H1 (cell line): Measurements from ENCODE around the gene TNFSF11. TPM values are rescaled to one million over a fixed set of nuclear protein-coding genes. Genes with fewer than 3 reads are reported as not detected.

ENCODE experiments used
- CTCF ChIA-PET: fragments of 300-600 bp; sonication (Branson Sonifier 250); formaldehyde crosslinking; loops from one replicate; lab custom pipeline; 2021; ENCODE audit not compliant: partially characterized antibody; lab: Charles Lee
- POLR2A ChIA-PET: fragments of 300-600 bp; sonication (Branson Sonifier 250); formaldehyde crosslinking; loops from one replicate; lab custom pipeline; 2021; ENCODE audit warnings: inconsistent platforms; ENCODE audit not compliant: partially characterized antibody; lab: Charles Lee
- DNase-seq, 2 experiments: peaks; one replicate each; pipeline versions ENCODE4 v3.0.0 to v3.0.0-alpha.2; 2010 to 2022; ENCODE audit warnings: low spot score in 2 of 2, low read depth in 1 of 2, mixed read lengths in 1 of 2
- FAIRE-seq: peaks from 2 replicates; lab custom pipeline; 2011; peaks lifted over from hg19 to GRCh38; lab: Jason Lieb, UNC
- H2AFZ ChIP-seq: 2 replicates; pipeline ENCODE4 v1.8.1; 2012; ENCODE audit warnings: low read length, inconsistent platforms
- H2AK5ac ChIP-seq: 2 replicates; pipeline ENCODE4 v1.6.1; 2013; ENCODE audit warnings: low read depth, low read length
- H2BK120ac ChIP-seq: replicated peaks from 2 replicates; pipeline ENCODE3; 2013; ENCODE audit warnings: low read depth, low read length, inconsistent platforms
- H2BK12ac ChIP-seq: 2 replicates; pipeline ENCODE4 v1.6.1; 2013; ENCODE audit warnings: low read depth, low read length
- H2BK15ac ChIP-seq: 2 replicates; pipeline ENCODE4 v1.6.1; 2013; ENCODE audit warnings: low read length
- H2BK20ac ChIP-seq: 2 replicates; pipeline ENCODE4 v1.6.1; 2013; ENCODE audit warnings: low read length
- H2BK5ac ChIP-seq: 2 replicates; pipeline ENCODE4 v1.6.1; 2013; ENCODE audit warnings: low read depth, low read length
- H3K14ac ChIP-seq: 2 replicates; pipeline ENCODE4 v1.6.1; 2013; ENCODE audit warnings: inconsistent platforms; ENCODE audit not compliant: insufficient read length
- H3K18ac ChIP-seq: 2 replicates; pipeline ENCODE4 v1.6.1; 2013; ENCODE audit warnings: low read length; ENCODE audit errors: extremely low read depth
- H3K23ac ChIP-seq: 2 replicates; pipeline ENCODE4 v1.6.1; 2013; ENCODE audit warnings: inconsistent platforms; ENCODE audit not compliant: insufficient read length
- H3K23me2 ChIP-seq: 2 replicates; pipeline ENCODE4 v1.6.1; 2013; ENCODE audit warnings: low read depth, low read length
- H3K27ac ChIP-seq: 2 replicates; pipeline ENCODE4 v1.6.1; 2011; ENCODE audit warnings: low read depth, low read length, inconsistent platforms
- H3K27me3 ChIP-seq, 4 experiments: replicated peaks in 1 of 4; 1 replicate in 1 of 4; 2 replicates in 3 of 4; pipeline versions ENCODE4 v1.6.1 to v1.8.1; 2011 to 2013; ENCODE audit warnings: low read length in 3 of 4, mild to moderate bottlenecking in 3 of 4, inconsistent platforms in 2 of 4, mixed read lengths in 2 of 4, moderate library complexity in 1 of 4; ENCODE audit not compliant: control insufficient read depth in 3 of 4, insufficient read depth in 3 of 4; ENCODE audit errors: extremely low read depth in 1 of 4
- H3K36me3 ChIP-seq, 4 experiments: 2 replicates each; pipeline versions ENCODE4 v1.6.1 to v1.8.1; 2011 to 2013; ENCODE audit warnings: mild to moderate bottlenecking in 4 of 4, low read length in 3 of 4, moderate library complexity in 2 of 4, control low read depth in 1 of 4, inconsistent platforms in 1 of 4; ENCODE audit not compliant: insufficient read depth in 4 of 4, control insufficient read depth in 2 of 4
- H3K4ac ChIP-seq: replicated peaks from 2 replicates; pipeline ENCODE3; 2013; ENCODE audit warnings: low read length, low read depth, mixed read lengths, inconsistent platforms; ENCODE audit not compliant: insufficient read length
- H3K4me1 ChIP-seq, 4 experiments: replicated peaks in 1 of 4; 1 replicate in 1 of 4; 2 replicates in 3 of 4; pipeline versions ENCODE4 v1.6.1 to v1.8.1; 2011 to 2013; ENCODE audit warnings: low read length in 3 of 4, inconsistent platforms in 2 of 4, mixed read lengths in 1 of 4; ENCODE audit not compliant: insufficient read depth in 4 of 4, control insufficient read depth in 3 of 4
- H3K4me2 ChIP-seq, 2 experiments: 2 replicates each; pipeline versions ENCODE4 v1.6.1 to v1.8.1; 2011 to 2013; ENCODE audit warnings: low read depth in 2 of 2, low read length in 2 of 2, control low read depth in 1 of 2, inconsistent platforms in 1 of 2, mild to moderate bottlenecking in 1 of 2; ENCODE audit not compliant: insufficient read depth in 1 of 2
- H3K4me3 ChIP-seq, 4 experiments: fragments of 200-600, 300-600 bp in 1 of 4; sonication (generic), shearing (Covaris generic), sonication (Bioruptor Twin) in 1 of 4; 2 replicates each; pipeline versions ENCODE4 v1.5.1 to v1.8.1; 2011 to 2016; ENCODE audit warnings: low read length in 4 of 4, low read depth in 3 of 4, control low read depth in 2 of 4, inconsistent platforms in 2 of 4, mild to moderate bottlenecking in 2 of 4, mixed read lengths in 1 of 4, moderate library complexity in 1 of 4; ENCODE audit not compliant: insufficient read depth in 2 of 4; ENCODE audit errors: extremely low read depth in 1 of 4
- H3K56ac ChIP-seq: replicated peaks from 2 replicates; pipeline ENCODE3; 2013; ENCODE audit warnings: low read depth, mild to moderate bottlenecking, mixed read lengths, low read length, inconsistent platforms; ENCODE audit not compliant: insufficient read length
- H3K79me1 ChIP-seq: 2 replicates; pipeline ENCODE4 v1.6.1; 2013; ENCODE audit warnings: low read depth, low read length, control low read depth
- H3K79me2 ChIP-seq, 2 experiments: 2 replicates each; pipeline versions ENCODE4 v1.6.1 to v1.8.1; 2012 to 2013; ENCODE audit warnings: low read length in 2 of 2, mild to moderate bottlenecking in 2 of 2, inconsistent platforms in 1 of 2; ENCODE audit not compliant: insufficient read depth in 2 of 2, control insufficient read depth in 1 of 2
- H3K9ac ChIP-seq, 4 experiments: replicated peaks in 1 of 4; 1 replicate in 1 of 4; 2 replicates in 3 of 4; pipeline versions ENCODE4 v1.6.1 to v1.8.1; 2011 to 2013; ENCODE audit warnings: low read depth in 3 of 4, low read length in 3 of 4, control low read depth in 2 of 4, mild to moderate bottlenecking in 2 of 4, moderate library complexity in 2 of 4, inconsistent platforms in 1 of 4; ENCODE audit errors: extremely low read depth in 1 of 4
- H3K9me3 ChIP-seq, 2 experiments: 2 replicates each; pipeline versions ENCODE4 v1.6.1 to v1.8.1; 2012 to 2013; ENCODE audit warnings: mild to moderate bottlenecking in 2 of 2, moderate library complexity in 2 of 2, control low read depth in 1 of 2, inconsistent platforms in 1 of 2, low read depth in 1 of 2, low read length in 1 of 2, mixed read lengths in 1 of 2; ENCODE audit not compliant: insufficient read depth in 2 of 2
- H4K20me1 ChIP-seq, 2 experiments: replicated peaks in 1 of 2; 2 replicates each; pipeline versions ENCODE3 to v1.8.1; 2011 to 2013; ENCODE audit warnings: inconsistent platforms in 2 of 2, low read length in 2 of 2, mild to moderate bottlenecking in 1 of 2; ENCODE audit not compliant: insufficient read depth in 2 of 2, control insufficient read depth in 1 of 2
- H4K5ac ChIP-seq: 2 replicates; pipeline ENCODE4 v1.6.1; 2013; ENCODE audit warnings: low read length, low read depth, mixed read lengths, inconsistent platforms; ENCODE audit not compliant: insufficient read length
- H4K8ac ChIP-seq: 2 replicates; pipeline ENCODE4 v1.8.0; 2013; ENCODE audit warnings: mild to moderate bottlenecking, moderate library complexity, low read length, inconsistent platforms; ENCODE audit not compliant: insufficient read depth; ENCODE audit errors: extremely low read depth
- H4K91ac ChIP-seq: replicated peaks from 2 replicates; pipeline ENCODE3; 2013; ENCODE audit warnings: low read length, mixed read lengths, inconsistent platforms; ENCODE audit not compliant: insufficient read length
- BACH1 ChIP-seq: IDR thresholded peaks from 2 replicates; pipeline ENCODE4 v1.6.1; 2012; ENCODE audit warnings: low read length, improper control_type of control experiment
- CHD2 ChIP-seq: IDR thresholded peaks from 2 replicates; pipeline ENCODE4 v1.6.1; 2012; ENCODE audit warnings: low read length, improper control_type of control experiment
- TBP ChIP-seq: IDR thresholded peaks from 2 replicates; pipeline ENCODE4 v1.6.1; 2011; ENCODE audit warnings: low read depth, low read length, improper control_type of control experiment
- WGBS, 2 experiments: shearing (Covaris generic) in 1 of 2; methylation state at CpG; one replicate each; pipeline versions ENCODE4 v1.1.6 to v1.1.7; 2013 to 2015; ENCODE audit warnings: low lambda C conversion rate in 2 of 2, mixed read lengths in 2 of 2, inconsistent platforms in 1 of 2, low coverage in 1 of 2, missing lambda C conversion rate in 1 of 2; ENCODE audit not compliant: insufficient replicate concordance in 2 of 2, insufficient coverage in 1 of 2, insufficient read length in 1 of 2; ENCODE audit errors: extremely low coverage in 1 of 2, missing lambda C conversion rate in 1 of 2; 5-methylcytosine and 5-hydroxymethylcytosine counted together
- polyA plus RNA-seq, 7 experiments: library from polyadenylated mRNA; depleted of rRNA in 3 of 7; stranded (reverse) in 5 of 7; unstranded in 2 of 7; fragments of >200 nt in 5 of 7; fragments of 200-250 nt in 2 of 7; gene quantifications; 1 replicate in 5 of 7; 2 replicates in 1 of 7; 4 replicates in 1 of 7; pipeline versions ENCODE4 v1.2.1 to v1.2.3, GENCODE V29; 2011 to 2013; ENCODE audit warnings: missing spikeins in 2 of 7, mixed read lengths in 2 of 7
- total RNA-seq: library from RNA; stranded (reverse); fragmentation: NEBNext Ultra II Directional; extraction: Animal tissue kit (Norgen Biotek cat#: 25700); gene quantifications from 2 replicates; pipeline ENCODE4 v1.2.1, GENCODE V29; 2021

The TNFSF11 gene
- total and polyA plus RNA-seq, 2 of the 8 experiments (the other 6 are each of a cell fraction or from before 2014, with no cell fraction given), result 9.3 to 12.0 TPM

GRCh38 chr13:42654722-42655121 is 80.8 kb downstream of the TNFSF11 start:
- H4K20me1 ChIP-seq, result no peaks in the 10 kb centered on the region
- no peak overlapping the region for H3K4me3 ChIP-seq
- TF ChIP-seq TBP (no peak), CHD2 (no peak), BACH1 (no peak)
- no peak overlapping the region for H3K4me2 ChIP-seq
- H2BK120ac ChIP-seq, result no peak overlapping the region
- H2BK15ac ChIP-seq, result no peak overlapping the region
- no peaks in the 10 kb centered on the region for H3K23me2 ChIP-seq
- peaks cover 0 to 10% (median 5%) of the 10 kb centered on the region in 4 experiments; a peak in 3 of 7 replicates for H3K4me1 ChIP-seq
- H4K5ac ChIP-seq, result no peak overlapping the region
- 83% methylated on average over 1 of the region's 1 CpG; no CpG with 5 or more reads in 1 of the 2 experiments for WGBS, 2 experiments
- H3K4ac ChIP-seq, result no peak overlapping the region
- no peak overlapping the region for H2BK5ac ChIP-seq
- H3K79me1 ChIP-seq, result no peaks in the 10 kb centered on the region
- H3K56ac ChIP-seq, result no peak overlapping the region
- H4K91ac ChIP-seq, result no peak overlapping the region
- H3K14ac ChIP-seq, result no peak overlapping the region
- no peak overlapping the region for H2AFZ ChIP-seq
- POLR2A ChIA-PET, result no interaction called here
- H3K27me3 ChIP-seq, result peaks cover 0 to 1% (median 0%) of the 10 kb centered on the region in 4 experiments; a peak in 1 of 7 replicates
- H4K8ac ChIP-seq, result no peak overlapping the region
- H3K27ac ChIP-seq, result no peak overlapping the region
- no peak for DNase-seq
- H2AK5ac ChIP-seq, result no peak overlapping the region
- no peak overlapping the region for H3K18ac ChIP-seq
- H2BK12ac ChIP-seq, result no peak overlapping the region
- H3K23ac ChIP-seq, result no peak overlapping the region
- CTCF ChIA-PET, result no interaction called here
- no peak overlapping the region for H3K9ac ChIP-seq
- no peaks in the 10 kb centered on the region for H3K9me3 ChIP-seq
- no peak for FAIRE-seq
- no peaks in the 10 kb centered on the region for H3K36me3 ChIP-seq
- H2BK20ac ChIP-seq, result no peak overlapping the region
- no peaks in the 10 kb centered on the region for H3K79me2 ChIP-seq
